Caco-2 (cell line): ENCODE data around the gene TSPYL2. TPM values are rescaled to one million over a fixed set of nuclear protein-coding genes. Genes with fewer than 3 reads are reported as not detected.

ENCODE experiments used
- BruUV-seq: library from RNA; stranded (reverse); fragments of 400-500 nt; replicated peaks from 2 replicates; lab custom pipeline; 2021; lab: Mats Ljungman, UMichigan
- CTCF ChIA-PET: fragments of 300-600 bp; sonication (Branson Sonifier 250); formaldehyde crosslinking; loops from one replicate; lab custom pipeline; 2022; ENCODE audit warnings: antibody characterized with exemption; lab: Charles Lee
- POLR2A ChIA-PET: fragments of 300-600 bp; sonication (Branson Sonifier 250); formaldehyde crosslinking; loops from one replicate; lab custom pipeline; 2022; ENCODE audit warnings: antibody characterized with exemption; lab: Charles Lee
- DNase-seq, 2 experiments: peaks; one replicate each; pipeline versions ENCODE4 v3.0.0 to v3.0.0-alpha.2; 2020 to 2022
- H3K27me3 ChIP-seq: replicated peaks from 2 replicates; pipeline ENCODE4 v1.6.0; 2011; ENCODE audit warnings: low read length; ENCODE audit not compliant: control insufficient read depth, insufficient read depth
- H3K36me3 ChIP-seq: 2 replicates; pipeline ENCODE4 v1.5.1; 2011; ENCODE audit warnings: low read length; ENCODE audit not compliant: control insufficient read depth, insufficient read depth
- H3K4me1 ChIP-seq: fragments of 250-450 bp; sonication (Bioruptor Pico); 2 replicates; pipeline ENCODE4 v1.5.1; 2020; ENCODE audit warnings: mild to moderate bottlenecking
- H3K4me3 ChIP-seq: 2 replicates; pipeline ENCODE4 v1.5.1; 2011; ENCODE audit warnings: low read depth, mild to moderate bottlenecking, control low read depth, low read length
- H3K9me3 ChIP-seq: fragments of 250-450 bp; sonication (Bioruptor Pico); 2 replicates; pipeline ENCODE4 v1.5.1; 2020; ENCODE audit warnings: mild to moderate bottlenecking, moderate library complexity
- H3K27ac Mint-ChIP-seq: one replicate; pipeline ENCODE4 v1.8.0; 2022; ENCODE audit warnings: mixed read lengths; ENCODE audit not compliant: unreplicated experiment
- H3K27me3 Mint-ChIP-seq: one replicate; pipeline ENCODE4 v1.8.0; 2022; ENCODE audit warnings: mixed read lengths; ENCODE audit not compliant: insufficient read depth, unreplicated experiment
- H3K36me3 Mint-ChIP-seq: one replicate; pipeline ENCODE4 v1.8.0; 2022; ENCODE audit warnings: mild to moderate bottlenecking, mixed read lengths; ENCODE audit not compliant: insufficient read depth, unreplicated experiment
- H3K4me1 Mint-ChIP-seq: one replicate; pipeline ENCODE4 v1.8.0; 2022; ENCODE audit warnings: low read depth, mixed read lengths; ENCODE audit not compliant: unreplicated experiment
- H3K4me3 Mint-ChIP-seq: one replicate; pipeline ENCODE4 v1.8.0; 2022; ENCODE audit warnings: mild to moderate bottlenecking, moderate library complexity, mixed read lengths; ENCODE audit not compliant: unreplicated experiment
- H3K9me3 Mint-ChIP-seq: one replicate; pipeline ENCODE4 v1.8.0; 2022; ENCODE audit warnings: mixed read lengths; ENCODE audit not compliant: unreplicated experiment
- intact Hi-C: fragments of 100-400 bp; cut with micrococcal nuclease; formaldehyde crosslinking; loops from one replicate; pipeline ENCODE4 v1.10.0; 2022; ENCODE audit not compliant: unreplicated experiment
- total RNA-seq: library from RNA; stranded (reverse); gene quantifications from 2 replicates; pipeline ENCODE4 v1.2.3, GENCODE V29; 2022
- TF ChIP-seq, protein P1 (sequence below), 2 experiments: fragments of 200-600 bp in 1 of 2; IDR thresholded peaks; 1 replicate in 1 of 2; 2 replicates in 1 of 2; pipeline versions ENCODE4 v1.5.1 to v1.8.0; 2011 to 2022; ENCODE audit warnings: antibody characterized with exemption in 1 of 2, control low read depth in 1 of 2, inconsistent platforms in 1 of 2, low read depth in 1 of 2, low read length in 1 of 2, mild to moderate bottlenecking in 1 of 2, moderate library complexity in 1 of 2; ENCODE audit not compliant: insufficient read depth in 1 of 2, severe bottlenecking in 1 of 2, unreplicated experiment in 1 of 2

Gene TSPYL2
- total RNA-seq, 1 experiment from 2014 or later = 30.9 TPM

DNA sequence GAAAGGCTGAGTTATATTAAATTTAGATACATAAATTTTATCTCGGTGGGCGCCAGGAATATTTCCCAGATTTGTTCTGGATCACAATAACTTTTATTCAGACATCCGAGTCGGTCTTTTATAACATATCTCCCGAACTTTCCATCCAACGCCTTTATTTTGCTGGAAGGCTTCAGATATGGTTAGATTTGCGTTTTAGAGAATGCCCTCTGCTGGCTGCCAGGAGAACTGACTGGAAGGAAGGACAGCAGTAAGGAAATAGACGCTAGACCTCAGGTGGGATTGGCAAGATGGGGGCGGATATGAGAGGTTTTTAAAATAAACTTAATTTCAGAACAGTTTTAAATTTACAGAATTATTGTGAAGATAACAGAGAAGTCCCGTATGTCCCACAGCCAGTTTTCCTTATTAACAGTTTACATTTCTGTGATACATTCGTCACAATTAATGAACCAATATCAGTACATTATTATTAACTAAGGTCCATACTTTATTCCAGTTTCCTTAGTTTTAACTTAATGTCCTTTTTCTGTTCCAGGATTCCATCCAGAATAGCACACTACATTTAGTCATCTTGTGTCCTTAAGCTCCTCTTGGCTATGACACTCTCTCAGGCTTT is 7.2 kb downstream of the TSPYL2 start:
- TF ChIP-seq, protein P1, sequence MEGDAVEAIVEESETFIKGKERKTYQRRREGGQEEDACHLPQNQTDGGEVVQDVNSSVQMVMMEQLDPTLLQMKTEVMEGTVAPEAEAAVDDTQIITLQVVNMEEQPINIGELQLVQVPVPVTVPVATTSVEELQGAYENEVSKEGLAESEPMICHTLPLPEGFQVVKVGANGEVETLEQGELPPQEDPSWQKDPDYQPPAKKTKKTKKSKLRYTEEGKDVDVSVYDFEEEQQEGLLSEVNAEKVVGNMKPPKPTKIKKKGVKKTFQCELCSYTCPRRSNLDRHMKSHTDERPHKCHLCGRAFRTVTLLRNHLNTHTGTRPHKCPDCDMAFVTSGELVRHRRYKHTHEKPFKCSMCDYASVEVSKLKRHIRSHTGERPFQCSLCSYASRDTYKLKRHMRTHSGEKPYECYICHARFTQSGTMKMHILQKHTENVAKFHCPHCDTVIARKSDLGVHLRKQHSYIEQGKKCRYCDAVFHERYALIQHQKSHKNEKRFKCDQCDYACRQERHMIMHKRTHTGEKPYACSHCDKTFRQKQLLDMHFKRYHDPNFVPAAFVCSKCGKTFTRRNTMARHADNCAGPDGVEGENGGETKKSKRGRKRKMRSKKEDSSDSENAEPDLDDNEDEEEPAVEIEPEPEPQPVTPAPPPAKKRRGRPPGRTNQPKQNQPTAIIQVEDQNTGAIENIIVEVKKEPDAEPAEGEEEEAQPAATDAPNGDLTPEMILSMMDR (IDR thresholded peaks at IDR 0.05; ENCODE audit: insufficient read depth in 1 of 2, low read depth in 1 of 2, low read length in 1 of 2, severe bottlenecking in 1 of 2, unreplicated experiment in 1 of 2) = peak; percentile 43 to 78
- ChIA-PET POLR2A (no interaction called here), CTCF (no interaction called here)
- H3K36me3 ChIP-seq = no peaks in the 10 kb centered on the region; the same call in 1 of the 2 replicates
- no TSS peak for BruUV-seq
- H3K4me3 ChIP-seq = no peak overlapping the region
- Mint-ChIP-seq H3K36me3 (peaks cover 20% of the 10 kb centered on the region), H3K27me3 (no peaks in the 10 kb centered on the region), H3K4me3 (peak overlapping the region; percentile 60), H3K9me3 (no peaks in the 10 kb centered on the region), H3K27ac (no peak overlapping the region), H3K4me1 (no peaks in the 10 kb centered on the region)
- H3K9me3 ChIP-seq = no peaks in the 10 kb centered on the region
- no peaks in the 10 kb centered on the region for H3K4me1 ChIP-seq
- intact Hi-C loops = loop anchor here (1.0 kb wide), 2 partner anchors 18 to 71 kb away; no protein-coding TSS in a partner anchor
- no peaks in the 10 kb centered on the region for H3K27me3 ChIP-seq
- peak in 1 of 2 experiments; percentile 42 for DNase-seq

DNA sequence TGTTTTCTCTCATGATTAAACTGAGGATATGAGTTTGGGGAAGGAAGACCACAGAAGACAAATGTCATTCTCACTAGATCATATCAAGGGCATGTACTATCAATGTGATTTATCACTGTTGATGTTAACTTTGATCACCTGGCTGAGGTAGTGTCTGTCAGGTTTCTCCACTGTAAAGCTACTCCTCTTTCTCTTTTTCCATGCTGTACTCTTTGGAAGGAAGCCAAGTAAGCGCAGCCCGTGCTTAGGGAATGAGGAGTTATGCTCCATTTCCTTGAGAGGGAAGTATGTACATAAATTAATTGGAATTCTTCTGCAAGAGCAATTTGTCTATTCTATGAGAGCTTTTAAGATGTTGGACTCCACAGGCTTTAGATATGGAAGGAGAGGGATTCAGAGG is 7.8 kb downstream of the TSPYL2 start:
- Histone ChIP-seq H3K36me3 (no peaks in the 10 kb centered on the region; the same call in 1 of the 2 replicates), H3K4me3 (no peak overlapping the region), H3K9me3 (no peaks in the 10 kb centered on the region), H3K4me1 (no peaks in the 10 kb centered on the region), H3K27me3 (no peaks in the 10 kb centered on the region)
- Mint-ChIP-seq H3K4me1 (no peaks in the 10 kb centered on the region), H3K27me3 (no peaks in the 10 kb centered on the region), H3K27ac (no peak overlapping the region), H3K9me3 (no peaks in the 10 kb centered on the region), H3K4me3 (no peak overlapping the region), H3K36me3 (peaks cover 18% of the 10 kb centered on the region)
- POLR2A ChIA-PET = no interaction called here
- intact Hi-C loops = loop anchor here (1.0 to 10.0 kb wide), 4 partner anchors 19 to 135 kb away; partner anchors contain the start of gene KDM5C
- TF ChIP-seq, protein P1 (IDR thresholded peaks at IDR 0.05; ENCODE audit: insufficient read depth in 1 of 2, low read depth in 1 of 2, low read length in 1 of 2, severe bottlenecking in 1 of 2, unreplicated experiment in 1 of 2) = no peak
- CTCF ChIA-PET = no interaction called here
- DNase-seq = no peak
- no TSS peak for BruUV-seq

DNA sequence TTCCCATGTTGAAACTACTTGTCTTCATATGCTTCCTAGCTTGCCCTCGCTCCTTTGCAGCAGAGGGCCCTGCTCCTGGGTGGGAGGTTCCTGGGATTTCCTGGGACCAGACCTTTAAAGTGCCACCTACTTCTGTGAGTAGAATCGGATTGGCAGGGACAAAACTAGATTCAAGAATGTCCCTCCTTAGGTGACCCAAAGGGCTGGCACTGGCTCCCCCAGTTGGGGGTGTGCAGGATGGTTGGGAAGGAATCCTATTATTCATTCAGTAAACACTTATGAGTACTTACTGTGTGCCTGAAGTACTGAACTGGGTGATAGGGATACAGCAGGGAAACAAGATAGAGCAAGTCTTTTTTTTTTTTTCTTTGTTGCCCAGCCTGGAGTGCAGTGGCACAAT is 9.2 kb downstream of the TSPYL2 start:
- no peaks in the 10 kb centered on the region for H3K27me3 Mint-ChIP-seq
- H3K9me3 Mint-ChIP-seq = no peaks in the 10 kb centered on the region
- no peaks in the 10 kb centered on the region; the same call in 1 of the 2 replicates for H3K36me3 ChIP-seq
- H3K9me3 ChIP-seq = no peaks in the 10 kb centered on the region
- H3K4me3 ChIP-seq = no peak overlapping the region
- TF ChIP-seq, protein P1 (IDR thresholded peaks at IDR 0.05; ENCODE audit: insufficient read depth in 1 of 2, low read depth in 1 of 2, low read length in 1 of 2, severe bottlenecking in 1 of 2, unreplicated experiment in 1 of 2) = no peak
- no peak overlapping the region for H3K27ac Mint-ChIP-seq
- H3K4me1 Mint-ChIP-seq = peaks cover 6% of the 10 kb centered on the region
- H3K4me1 ChIP-seq = no peaks in the 10 kb centered on the region
- BruUV-seq = no TSS peak
- peaks cover 15% of the 10 kb centered on the region for H3K36me3 Mint-ChIP-seq
- intact Hi-C loops = loop anchor here (5.0 to 10.0 kb wide), 2 partner anchors 94 to 133 kb away; partner anchors contain the start of gene KDM5C
- CTCF ChIA-PET = no interaction called here
- no peak overlapping the region for H3K4me3 Mint-ChIP-seq
- POLR2A ChIA-PET = no interaction called here
- DNase-seq = no peak
- no peaks in the 10 kb centered on the region for H3K27me3 ChIP-seq
